AG09309 (cell line): ENCODE results near the gene SLC35B2.

Source experiments
- DNase-seq: peaks from one replicate; pipeline ENCODE4 v3.0.0-alpha.2; 2010; ENCODE audit warnings: low read depth
- H3K4me3 ChIP-seq: 2 replicates; pipeline ENCODE4 v1.5.1; 2011; ENCODE audit warnings: mild to moderate bottlenecking, low read depth, low read length, moderate library complexity; ENCODE audit not compliant: control insufficient read depth
- TF ChIP-seq, protein P1 (sequence below): IDR thresholded peaks from 2 replicates; pipeline ENCODE4 v1.5.1; 2011; ENCODE audit warnings: mild to moderate bottlenecking, low read depth, low read length, inconsistent platforms; ENCODE audit not compliant: insufficient read depth, control insufficient read depth; ENCODE audit errors: missing control alignments

The SLC35B2 gene

DNA sequence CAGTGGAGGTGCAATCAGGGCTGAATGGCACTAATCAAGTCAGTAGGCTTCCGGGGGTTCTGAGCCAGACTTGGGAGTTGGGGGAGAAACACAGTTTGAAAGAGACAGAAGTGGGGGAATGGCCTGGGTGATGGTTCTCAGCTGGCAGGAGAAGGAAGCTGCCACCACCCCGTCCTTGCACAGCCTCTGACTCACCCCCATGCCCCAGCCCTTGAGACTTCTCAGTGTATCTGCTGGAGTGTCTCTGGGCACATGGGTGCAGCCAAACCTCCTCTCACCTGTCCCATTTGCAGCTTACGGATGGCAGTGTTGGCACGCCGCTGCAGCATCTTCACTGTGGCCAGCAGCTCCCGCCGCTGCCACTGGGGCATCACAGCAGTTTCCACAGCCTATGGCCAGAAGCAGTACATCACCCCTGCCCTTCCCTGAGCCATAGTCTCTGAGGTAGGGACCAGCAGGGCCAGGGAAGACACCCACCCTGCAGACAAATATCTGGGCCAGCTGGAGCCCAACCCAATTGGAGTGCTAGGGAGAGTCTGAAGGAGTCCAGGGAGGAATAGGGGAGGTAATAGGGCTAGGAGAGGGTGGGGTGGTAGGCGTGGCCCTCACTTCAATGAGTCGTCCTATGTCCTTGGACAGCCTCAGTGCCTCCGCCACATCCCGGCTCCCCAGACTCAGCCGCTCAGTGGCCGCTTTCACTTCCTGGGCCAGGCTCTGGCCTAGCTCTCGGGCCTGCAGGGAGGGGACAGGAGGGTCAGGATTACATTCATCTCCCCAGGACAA is 44.6 kb upstream of the SLC35B2 start:
- H3K4me3 ChIP-seq = no peak overlapping the region
- no peak for DNase-seq

DNA sequence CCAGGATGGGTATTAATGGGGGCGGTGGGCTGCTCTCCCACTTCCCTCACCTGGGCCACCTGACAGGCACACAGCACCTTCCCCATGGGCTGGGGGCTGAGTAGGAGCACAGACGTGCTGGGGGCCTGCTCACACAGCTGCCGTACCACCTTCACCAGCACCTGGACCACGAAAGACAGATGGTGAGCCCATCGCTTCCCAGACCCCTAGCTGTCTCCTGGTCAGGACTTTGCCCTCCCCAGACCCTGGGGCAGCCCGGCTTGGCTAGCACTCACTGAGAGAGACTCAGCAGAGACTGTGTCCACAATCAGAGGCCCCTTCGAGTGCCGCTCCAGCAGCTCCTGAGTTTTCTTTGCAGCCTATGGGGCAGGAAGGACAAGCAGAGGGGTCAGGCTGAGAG is 43.8 kb upstream of the SLC35B2 start:
- DNase-seq = no peak
- TF ChIP-seq, protein P1, sequence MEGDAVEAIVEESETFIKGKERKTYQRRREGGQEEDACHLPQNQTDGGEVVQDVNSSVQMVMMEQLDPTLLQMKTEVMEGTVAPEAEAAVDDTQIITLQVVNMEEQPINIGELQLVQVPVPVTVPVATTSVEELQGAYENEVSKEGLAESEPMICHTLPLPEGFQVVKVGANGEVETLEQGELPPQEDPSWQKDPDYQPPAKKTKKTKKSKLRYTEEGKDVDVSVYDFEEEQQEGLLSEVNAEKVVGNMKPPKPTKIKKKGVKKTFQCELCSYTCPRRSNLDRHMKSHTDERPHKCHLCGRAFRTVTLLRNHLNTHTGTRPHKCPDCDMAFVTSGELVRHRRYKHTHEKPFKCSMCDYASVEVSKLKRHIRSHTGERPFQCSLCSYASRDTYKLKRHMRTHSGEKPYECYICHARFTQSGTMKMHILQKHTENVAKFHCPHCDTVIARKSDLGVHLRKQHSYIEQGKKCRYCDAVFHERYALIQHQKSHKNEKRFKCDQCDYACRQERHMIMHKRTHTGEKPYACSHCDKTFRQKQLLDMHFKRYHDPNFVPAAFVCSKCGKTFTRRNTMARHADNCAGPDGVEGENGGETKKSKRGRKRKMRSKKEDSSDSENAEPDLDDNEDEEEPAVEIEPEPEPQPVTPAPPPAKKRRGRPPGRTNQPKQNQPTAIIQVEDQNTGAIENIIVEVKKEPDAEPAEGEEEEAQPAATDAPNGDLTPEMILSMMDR = no peak
- no peak overlapping the region for H3K4me3 ChIP-seq

More for the DNA sequence above, 44.6 kb upstream of the SLC35B2 start:
- TF ChIP-seq, protein P1 = no peak

DNA sequence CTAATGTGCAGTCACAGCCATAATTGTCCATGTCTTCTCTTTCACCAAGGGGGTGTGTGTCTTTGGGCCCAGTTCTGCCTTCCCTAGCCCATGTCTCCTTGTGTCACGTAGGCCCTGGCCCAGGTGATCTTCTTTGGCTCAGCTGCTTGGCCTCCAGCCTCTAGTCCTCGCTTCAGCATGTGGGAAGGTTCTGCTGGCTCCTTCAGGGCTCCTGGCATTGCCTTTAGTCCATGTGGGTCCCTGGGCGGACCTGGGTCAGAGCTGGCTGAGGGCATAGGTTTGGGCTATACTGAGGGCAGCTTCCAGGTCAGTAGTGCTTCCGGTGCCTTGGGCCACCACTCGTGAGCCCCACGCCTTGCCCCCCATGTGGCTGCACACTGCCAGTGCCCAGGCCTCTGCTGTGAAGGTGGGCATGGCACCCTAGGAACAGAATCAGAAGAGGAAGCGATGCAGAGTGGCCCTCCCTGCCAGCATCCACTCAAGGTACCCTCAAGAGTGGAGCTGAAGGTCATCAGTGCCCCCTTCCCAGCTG is 43.0 kb upstream of the SLC35B2 start:
- TF ChIP-seq, protein P1 = no peak
- DNase-seq = no peak
- no peak overlapping the region for H3K4me3 ChIP-seq

DNA sequence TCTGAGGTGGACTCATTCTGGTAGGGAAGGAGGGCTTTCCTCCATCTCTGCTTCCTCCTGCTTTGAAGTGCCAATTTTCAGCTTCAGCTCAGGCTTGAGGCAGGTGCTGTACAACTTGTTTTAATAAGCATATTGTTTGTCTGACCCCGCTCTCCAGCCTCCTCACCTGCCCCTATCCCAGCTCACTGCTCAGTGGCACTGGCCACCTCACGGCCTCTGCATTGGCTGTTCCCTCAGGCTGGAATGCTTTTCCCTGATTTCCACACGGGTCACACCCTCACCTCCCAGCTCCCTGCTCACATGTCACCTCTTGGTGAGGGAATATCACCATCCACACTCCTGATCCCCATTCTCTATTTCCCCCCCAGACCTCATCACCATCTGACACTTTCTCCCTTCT is 41.5 kb upstream of the SLC35B2 start:
- no peak overlapping the region for H3K4me3 ChIP-seq
- TF ChIP-seq, protein P1 = no peak
- DNase-seq = no peak

DNA sequence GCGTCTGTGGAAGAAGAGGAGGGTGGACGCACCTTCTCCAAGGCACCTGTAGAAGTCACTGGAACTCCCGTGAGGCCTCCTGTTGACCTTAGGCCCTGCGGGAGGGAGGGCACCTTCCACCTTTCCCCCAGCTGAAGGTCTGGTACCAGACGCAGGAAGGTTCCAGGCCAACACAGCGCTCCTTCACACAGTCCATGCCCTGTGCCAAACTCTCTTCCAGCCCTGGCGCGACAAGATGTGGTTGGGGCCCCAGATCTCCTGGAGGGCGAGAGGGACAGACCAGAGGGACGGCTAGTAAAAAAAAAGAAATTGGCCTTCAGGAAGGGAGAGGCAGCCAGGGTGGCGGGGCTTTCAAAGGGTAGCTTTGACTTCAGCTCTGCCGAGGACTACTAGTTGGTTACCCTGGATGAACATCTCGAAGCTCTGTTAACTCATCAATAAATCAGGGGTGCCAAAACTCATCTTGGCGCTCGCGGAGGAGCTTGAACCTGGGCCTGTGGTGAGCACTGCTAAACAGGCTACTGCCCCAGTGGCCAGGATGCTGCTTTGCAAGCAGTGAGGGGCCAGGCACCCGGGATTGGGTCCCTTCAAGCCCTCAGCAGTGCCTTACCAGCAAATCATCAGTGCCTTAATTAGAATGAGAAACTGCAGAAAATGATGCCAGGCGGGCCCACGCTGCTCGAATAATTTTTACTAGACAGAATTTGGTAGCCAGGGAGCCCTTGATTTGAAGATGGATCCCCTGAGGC is 40.9 kb upstream of the SLC35B2 start:
- H3K4me3 ChIP-seq = no peak overlapping the region
- DNase-seq = no peak
- TF ChIP-seq, protein P1 = peak; percentile 6

DNA sequence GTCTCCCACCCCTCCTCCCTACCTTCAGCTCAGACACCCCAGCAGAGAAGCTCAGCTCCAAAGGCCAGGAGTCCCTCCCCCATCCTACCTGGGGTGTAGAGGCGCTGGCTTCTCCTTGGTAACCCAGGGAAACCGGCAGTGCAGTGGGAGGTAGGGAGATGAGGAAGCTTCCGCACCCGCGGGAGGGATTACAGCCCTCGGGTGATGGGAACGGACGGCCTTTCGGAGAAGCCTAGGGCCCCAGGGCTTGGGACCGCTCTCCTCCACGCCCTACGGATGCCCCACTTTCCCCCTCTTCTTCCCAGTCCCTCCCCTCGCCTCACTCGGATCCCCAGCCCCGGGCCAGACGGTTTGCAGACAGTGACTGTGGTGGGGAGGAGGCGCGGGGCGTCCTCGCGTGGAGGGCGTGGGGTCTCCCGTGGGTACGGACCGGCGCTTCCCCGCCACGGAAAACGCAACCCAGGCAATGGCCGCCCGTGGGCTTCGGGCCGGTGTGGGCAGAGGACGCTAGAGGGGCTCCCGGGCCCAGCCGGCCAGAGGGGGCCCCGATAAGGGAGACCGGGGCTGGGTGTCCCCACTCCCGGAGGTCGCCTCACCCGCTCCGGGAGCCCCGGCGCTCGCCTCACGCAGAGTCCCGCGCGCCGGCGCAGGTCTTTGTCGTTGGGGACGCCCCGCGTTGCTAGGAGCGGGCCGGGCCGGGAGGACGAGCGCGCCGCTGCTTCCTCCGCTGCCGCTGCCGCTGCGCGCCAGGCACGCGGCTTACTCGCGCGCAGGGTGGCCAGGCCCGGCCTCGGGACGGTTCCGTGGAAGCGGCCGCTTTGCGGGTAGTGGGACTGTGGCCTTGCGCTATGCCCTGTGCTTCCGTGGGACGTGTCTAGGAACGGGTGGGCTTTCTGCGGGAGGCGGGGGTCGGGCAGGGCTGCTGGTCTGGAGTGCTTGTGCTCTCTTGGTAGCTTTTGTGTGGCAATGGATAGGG is 40.0 kb upstream of the SLC35B2 start:
- peak overlapping the region; percentile 39 for H3K4me3 ChIP-seq
- TF ChIP-seq, protein P1 = no peak
- no peak for DNase-seq
